ENCODE results near the gene UBR2. TPM values are rescaled to one million over a fixed set of nuclear protein-coding genes. Genes with fewer than 3 reads are reported as not detected.

The UBR2 gene
- 32.0 and 33.9 TPM in 2 replicates for total RNA-seq

DNA sequence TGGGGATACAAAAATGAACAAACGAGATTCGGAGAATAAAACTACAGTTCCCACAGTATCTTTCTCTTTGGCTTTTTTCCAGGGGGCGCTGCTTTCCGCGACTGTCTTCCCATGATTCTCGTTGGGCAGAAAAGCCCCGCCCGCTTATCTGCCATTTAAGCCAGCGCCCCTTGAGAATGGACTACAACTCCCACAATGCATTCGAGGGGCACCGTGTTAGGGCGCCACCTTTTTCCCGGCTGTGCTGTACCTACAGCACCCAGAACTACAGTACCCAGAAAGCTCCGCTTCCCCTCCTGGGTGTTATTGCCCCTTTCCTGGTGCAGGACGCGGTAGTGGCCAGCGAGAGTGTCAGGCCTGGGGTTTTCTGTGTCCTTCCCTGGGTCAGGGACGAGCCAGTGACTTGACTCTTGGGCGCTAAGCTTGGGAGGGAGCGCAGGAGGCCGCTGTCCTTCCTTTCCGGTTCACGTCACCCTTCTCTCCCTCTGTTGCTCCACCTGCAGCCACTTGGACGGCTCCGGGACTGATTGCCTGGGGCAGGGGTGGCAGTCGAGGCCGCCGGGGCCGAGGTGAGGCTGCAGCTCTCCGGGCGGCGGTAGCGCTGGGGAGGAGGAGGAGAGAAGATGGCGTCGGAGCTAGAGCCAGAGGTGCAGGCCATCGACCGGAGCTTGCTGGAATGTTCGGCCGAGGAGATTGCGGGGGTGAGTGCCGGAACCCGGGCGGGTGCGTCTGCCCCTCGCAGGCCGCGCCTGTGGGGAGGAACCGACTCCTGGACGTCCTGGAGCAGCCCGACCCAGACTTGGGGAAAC lies at the start of gene UBR2:
UBR2 (plus strand) TSS at position 333 of the 809 bp plus-strand sequence; CDS start at position 624, 291 bp downstream.
- intact Hi-C loops (cut with micrococcal nuclease) = loop anchor here (1.0 to 10.0 kb wide), 20 partner anchors 8 to 1823 kb away; partner anchors contain the start of genes CDC5L, CNPY3, GTPBP2 and KLC4

DNA sequence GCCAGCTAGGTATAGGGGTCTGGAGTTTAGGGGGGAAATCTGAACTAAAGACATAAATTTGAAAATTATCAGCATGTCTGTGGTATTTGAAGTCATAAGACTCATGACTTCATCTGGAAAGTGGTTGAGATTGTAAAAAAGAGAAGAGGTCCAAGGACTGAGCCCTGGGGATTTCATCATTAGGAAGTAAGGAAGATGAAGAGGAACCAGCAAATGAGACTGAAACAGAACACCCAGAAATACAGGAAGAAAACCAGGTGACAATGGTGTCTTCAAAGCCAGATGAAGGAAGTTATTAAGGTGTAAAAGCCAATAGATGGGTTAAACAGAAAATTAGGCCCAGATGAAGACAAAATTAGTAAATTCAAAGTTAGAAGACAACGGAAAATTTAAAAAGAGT lies 49.1 kb upstream of the UBR2 start:
- intact Hi-C loops (cut with micrococcal nuclease) = no loop called here

DNA sequence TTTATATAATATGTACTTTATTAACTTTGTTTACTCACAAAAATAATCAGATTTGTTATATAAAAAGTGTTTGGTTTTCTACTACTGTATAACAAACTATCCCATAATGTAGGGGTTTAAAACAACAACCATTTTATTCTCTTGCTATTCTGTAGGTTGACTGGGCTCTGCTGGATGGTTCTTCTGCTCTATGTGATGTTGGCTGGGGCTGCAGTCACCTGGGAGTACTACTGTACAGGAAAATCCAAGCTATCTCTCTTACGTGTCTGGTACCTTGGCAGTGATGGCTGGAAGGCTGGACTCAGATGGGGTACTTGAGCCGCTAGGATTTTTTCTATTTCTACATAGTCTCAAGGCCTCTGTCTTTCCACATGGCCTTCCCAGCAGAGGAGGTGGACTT lies 44.0 kb upstream of the UBR2 start:
- intact Hi-C loops (cut with micrococcal nuclease) = no loop called here

DNA sequence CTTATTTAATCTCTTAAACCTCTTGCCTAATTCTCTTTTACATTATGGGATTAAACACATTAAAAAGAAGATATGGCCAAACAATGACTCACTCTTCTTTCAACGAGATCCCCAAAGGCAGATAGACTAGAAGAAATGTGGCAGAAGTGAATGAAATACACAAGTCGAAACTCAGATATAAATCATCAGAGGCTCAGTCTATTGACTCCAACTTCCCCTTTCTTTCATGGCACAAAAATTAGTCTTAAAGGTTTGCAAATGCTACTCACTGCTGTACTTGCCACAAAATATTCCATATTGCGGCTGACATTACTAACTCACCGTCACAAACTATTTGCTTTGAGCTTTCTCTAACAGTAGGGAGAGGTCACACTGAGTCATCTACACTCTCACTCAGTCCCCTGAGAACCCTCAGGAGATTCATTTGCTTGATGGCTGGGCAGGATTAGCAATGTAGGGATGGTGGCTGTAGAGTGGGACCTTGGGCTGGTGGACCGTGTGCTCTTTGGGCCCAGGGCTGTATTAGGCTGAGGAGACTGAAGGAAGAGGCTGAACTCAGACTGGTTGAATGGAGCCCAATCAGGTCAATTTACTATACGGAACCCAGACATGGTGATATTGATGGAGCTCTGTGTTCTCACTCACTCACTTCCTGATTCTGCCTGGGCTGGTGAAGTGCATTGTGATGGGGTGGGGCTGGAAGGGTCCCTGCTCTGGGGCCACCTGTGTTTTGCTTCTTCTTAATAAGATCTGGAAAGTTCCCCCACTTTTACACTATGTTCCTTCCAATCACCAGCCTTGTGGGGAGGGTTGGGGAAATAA lies 42.8 kb upstream of the UBR2 start:
- intact Hi-C loops (cut with micrococcal nuclease) = no loop called here

DNA sequence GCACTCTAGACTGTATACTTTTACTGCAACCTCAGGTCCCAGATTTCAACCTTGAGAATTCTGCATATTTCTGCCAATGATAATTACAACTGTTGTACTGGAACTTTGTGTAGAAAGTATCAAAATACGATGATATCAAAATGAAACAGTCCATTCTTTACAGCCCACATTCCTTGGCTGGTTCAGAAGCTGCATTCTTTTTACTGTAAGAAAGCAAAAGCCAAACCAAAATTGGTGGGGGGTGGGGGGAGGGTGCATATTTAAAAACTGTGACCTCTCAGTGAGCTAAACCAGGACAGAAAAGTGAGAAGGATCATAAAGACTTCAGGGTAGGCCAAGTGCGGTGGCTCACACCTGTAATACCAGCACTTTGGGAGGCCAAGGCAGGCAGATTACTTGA lies 41.8 kb upstream of the UBR2 start:
- intact Hi-C loops (cut with micrococcal nuclease) = no loop called here

DNA sequence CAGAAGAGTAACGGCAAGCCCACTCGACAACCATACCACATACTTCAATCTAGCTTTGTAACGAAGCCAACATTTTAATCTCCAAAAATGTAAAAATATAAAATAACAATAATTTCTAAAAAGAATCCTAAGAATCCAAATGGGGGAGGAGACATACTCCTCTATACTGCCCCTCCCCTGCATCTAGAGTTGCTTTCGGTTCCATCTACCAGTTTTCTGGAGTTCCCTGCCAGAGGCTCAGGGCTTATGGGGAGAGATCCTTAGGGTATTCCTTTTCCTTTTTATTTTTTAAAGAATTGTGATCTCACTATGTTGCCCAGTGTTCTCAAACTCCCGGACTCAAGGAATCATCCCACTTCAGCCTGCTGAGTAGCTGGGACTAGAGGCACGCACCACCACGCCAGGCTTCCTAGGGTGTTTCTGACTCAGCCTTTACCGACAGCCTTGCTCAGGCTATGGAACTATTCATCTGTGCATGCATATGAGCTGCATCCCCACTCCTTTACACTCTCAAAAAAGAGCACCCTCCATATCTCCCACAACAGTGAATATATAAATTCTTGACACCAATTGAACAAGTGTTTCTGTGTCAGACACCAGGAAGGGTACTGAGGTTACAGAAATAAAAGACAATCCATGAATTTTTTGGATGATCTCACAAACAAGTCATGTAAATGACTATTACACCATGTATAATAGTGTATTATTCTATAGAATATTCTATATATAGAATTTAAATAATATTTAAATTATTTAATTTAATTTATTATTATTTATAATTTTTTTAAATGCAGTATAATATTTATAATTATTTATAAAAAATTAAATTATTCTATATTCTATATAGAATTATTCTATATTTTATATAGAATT lies 40.7 kb upstream of the UBR2 start:
- intact Hi-C loops (cut with micrococcal nuclease) = no loop called here

DNA sequence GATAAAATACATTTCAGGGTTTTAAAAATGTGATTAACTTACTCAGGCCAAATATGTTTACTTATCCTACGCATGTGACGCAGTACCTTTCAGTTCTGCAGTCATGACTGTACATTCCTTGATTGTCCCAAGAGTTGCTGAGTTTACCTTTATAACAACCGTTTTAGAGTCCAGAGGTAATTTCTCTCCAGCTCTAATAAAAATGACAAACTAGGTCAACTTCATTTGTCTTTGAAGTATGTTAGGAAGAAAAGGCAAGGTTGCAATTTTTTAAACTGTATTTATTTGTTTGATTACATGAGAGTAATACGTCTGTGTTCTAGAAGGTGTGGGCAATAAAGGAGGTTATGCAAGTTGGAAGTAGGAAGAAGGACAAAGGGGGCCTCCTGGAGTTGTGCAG lies 38.6 kb upstream of the UBR2 start:
- intact Hi-C loops (cut with micrococcal nuclease) = no loop called here

DNA sequence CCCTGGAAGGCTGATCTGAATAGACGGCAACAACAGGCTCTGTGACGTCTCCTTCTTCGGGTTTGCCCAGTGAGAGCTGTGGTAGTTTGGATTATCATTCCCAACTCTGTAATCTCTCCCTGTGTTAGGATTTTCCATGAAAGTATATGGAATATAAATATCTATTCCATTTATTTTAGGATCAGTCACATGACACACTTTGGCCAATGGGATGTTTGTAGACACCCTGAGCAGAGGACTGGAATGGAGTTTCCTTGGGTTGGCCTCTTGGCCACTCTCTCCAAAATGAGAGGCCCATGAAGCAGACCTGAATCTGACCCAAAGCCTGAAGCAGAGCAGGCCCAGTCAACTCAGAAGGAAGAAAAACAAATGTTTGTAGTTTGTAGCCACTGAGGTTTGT lies 37.2 kb upstream of the UBR2 start:
- intact Hi-C loops (cut with micrococcal nuclease) = no loop called here

DNA sequence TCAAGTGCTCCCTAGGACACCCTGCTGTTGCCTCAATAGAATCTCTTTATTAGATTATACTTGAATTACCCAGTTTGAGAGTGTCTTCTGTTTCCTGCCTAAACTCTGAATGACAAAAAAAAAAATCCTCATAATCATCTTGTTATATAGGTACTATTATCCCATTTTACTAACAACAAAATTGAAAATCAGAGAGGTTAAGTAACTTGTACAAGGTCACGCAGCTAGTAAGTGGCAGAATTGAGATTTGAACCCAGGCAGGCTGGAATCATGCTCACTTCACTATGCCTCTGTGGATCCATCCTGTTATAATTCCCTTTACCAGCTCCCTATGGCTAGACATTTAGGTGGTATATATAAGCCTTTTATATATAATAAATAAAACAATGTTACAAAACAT lies 36.6 kb upstream of the UBR2 start:
- intact Hi-C loops (cut with micrococcal nuclease) = no loop called here

DNA sequence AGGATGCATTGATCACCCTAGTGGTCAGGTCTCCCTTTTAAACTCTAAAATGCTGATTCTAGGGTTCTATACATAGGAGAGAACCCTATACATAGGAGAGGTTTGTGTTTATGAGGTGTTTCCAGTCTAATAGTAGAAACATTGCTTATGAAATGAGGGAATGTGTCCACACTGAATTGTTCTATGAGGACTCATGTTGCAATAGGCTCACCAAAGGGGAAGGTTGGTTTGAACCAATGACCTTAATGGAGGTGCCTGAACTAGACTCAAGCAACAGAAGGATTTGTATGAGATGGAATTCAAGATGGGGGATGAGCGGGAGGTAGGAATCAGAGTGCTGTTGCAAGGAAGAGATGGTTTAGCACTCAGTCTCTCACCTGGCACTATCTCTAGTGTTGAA lies 33.5 kb upstream of the UBR2 start:
- intact Hi-C loops (cut with micrococcal nuclease) = loop anchor here (5.0 kb wide), 2 partner anchors 53 to 268 kb away; no protein-coding TSS in a partner anchor

DNA sequence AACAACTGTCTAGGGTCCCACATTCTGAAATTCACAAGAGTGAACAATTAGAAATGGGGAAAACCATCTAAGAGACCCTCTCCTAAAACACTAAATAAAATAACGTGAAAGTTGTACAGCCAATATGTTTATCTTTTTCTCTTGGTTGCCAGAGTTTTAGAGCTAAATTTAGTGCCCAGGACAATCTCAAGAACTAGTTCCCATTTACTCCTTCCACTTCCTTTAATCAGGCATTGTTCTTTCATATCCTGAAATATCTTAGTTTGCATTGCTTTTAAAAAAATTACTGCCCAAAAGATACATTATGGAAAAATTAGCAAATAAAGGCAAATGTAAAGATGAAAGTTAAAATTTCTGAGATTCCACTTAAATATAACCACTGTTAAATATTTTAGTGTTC lies 33.1 kb upstream of the UBR2 start:
- intact Hi-C loops (cut with micrococcal nuclease) = loop anchor here (5.0 kb wide), 2 partner anchors 53 to 268 kb away; no protein-coding TSS in a partner anchor

DNA sequence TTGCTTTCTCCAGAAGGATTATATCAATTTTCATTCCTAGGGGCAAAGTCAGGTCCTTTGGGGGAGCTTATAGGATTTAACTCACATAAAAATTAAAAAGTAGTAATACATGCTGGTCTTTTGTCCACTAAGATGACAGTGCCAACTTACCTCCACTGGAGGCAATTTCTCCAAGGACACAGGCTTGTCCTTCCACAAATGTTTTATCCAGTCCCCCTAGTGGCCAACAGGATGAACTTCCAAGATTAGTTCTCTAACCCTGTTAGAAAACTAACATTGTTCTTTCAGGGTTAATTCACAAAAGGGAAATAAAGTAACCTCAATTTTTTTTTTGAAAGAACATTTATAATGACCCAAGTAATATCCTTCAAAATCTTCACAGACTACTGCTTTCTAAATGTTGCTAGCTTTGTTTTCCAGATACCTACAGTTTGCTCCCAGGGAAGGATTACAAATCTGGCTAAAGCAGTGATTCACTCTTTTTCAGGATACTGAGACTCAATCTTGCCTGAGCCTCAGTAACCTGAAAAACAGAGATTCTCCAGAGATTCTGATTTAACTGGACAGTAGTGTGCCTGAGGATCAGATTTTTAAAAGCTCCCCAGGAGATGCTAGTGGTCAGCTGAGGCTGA lies 31.7 kb upstream of the UBR2 start:
- intact Hi-C loops (cut with micrococcal nuclease) = loop anchor here (1.0 to 5.0 kb wide), 5 partner anchors 15 to 270 kb away; partner anchors contain the start of gene TRERF1

DNA sequence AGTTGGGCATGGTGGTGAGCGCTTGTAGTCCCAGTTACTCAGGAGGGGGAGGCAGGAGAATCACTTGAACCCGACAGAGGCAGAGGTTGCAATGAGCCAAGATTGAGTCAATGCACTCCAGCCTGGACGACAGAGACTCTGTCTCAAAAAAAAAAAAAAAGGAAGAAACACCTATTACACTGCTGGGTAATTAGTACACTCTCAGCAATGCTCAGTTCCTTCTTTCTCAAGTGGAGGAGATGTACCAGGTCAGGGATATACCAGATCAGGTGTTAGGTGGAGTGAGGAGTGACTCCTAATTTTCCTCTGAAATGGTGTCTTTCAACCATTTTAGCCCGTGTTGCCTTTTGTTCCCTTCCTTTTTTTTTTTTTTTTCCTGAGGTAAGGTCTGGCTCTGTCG lies 30.0 kb upstream of the UBR2 start:
- intact Hi-C loops (cut with micrococcal nuclease) = loop anchor here (2.0 to 5.0 kb wide), 3 partner anchors 56 to 271 kb away; partner anchors contain the start of gene TRERF1

DNA sequence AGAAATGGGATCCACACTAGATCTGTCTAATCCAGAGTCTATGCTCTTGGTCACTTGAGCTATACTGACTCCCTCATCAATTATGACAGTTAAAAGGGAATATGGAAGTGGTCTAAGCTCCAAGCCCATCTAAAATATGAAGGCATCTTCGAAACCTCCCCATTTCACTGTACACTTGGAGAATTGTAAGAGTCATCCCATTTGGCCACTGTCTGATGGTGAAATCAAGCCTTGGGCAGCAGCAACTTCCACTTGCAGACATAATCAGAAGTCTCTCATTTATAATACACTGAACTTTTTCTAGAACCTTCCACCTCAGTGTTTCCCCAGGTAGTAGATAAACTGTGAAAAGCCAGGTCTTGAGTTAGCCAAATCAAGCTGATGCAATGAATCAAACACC lies 26.3 kb upstream of the UBR2 start:
- intact Hi-C loops (cut with micrococcal nuclease) = no loop called here

DNA sequence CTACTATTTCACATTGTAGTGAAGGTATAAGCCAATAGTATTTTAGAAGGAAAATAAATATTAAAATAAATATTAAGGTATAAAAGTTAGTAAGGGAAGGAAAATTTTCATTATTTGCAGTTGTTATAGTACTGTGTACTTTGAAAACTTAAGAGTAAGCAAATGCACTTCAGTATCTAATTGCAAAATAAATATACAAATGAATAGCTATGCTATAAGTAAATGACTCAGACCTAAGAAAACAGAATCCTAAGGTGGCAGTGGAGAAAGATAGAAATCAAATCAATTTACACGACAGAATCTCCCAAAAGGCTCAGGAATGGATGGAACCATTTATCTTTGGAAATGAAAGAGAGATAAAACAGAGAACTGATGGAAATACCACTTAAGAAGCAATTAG lies 24.7 kb upstream of the UBR2 start:
- intact Hi-C loops (cut with micrococcal nuclease) = no loop called here

DNA sequence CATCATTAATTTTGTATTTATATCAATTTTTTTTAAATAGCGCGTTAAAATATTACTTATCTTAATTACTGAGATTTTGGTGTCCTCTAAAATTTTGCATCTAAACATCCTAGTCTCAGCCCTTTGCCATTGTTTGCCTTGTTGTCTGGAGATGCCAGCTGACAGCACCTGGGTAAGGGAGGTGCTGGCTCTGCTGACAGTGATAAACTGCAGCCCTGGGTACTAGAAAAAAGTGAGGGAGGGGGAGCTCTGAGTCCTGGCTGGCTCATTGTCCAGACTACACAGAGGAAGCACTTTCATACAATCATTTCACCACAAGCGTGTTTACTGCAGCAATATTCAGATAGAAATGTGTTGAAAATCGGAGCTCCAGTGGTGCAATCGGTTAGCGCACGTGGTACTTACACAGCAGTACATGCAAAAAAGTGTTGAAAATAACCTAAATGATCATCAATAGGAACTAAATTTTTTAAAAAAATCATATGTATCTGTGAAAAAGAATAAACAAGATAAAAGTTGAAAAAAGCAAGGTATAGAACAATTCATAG lies 18.5 kb upstream of the UBR2 start:
- intact Hi-C loops (cut with micrococcal nuclease) = loop anchor here (5.0 kb wide), 1 partner anchor 93 kb away; the partner anchor contains the start of gene TRERF1

DNA sequence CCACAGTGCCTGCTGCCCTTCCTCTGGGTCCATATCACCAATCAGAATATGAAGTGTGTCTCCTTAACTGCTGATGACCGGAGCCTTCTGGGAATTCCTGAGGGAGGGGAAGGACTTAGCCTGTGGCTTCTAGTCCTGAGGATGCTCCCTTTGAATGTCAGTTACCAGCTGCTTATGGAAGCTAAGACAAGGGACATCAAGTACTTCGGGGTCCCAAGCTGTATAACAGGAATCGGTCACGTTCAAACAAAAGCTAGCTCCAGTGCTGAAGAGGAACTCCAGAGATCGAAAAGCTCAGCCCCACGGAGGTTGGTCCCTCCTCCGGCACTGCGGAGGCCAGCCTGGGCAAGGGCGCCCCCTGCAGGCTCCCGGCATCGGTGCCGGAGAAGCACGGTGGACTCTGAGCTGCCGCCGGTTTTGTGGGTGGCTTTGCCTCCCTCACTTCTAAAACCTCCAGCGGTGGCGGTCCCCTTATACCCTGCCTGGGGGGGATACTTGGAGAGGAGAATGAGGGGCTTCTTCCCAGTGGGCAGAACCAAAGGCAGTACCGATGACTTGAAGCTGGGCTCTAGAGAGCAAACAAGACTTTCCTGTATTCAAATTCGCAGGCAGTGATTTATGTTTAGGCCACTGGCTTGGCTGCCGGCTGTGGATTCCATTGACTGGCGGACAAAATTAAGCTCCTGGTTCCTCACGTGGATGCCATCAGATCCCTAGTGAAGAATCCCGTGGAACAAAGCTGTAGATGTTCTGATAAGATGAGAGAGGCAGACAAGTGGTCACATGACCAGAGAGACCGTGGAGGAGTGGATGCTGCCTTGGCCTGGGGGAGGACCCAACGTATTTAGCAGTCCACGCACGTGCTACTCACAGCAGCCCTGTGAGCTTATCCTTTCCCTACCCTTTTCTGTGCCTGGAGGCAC lies 16.2 kb upstream of the UBR2 start:
- intact Hi-C loops (cut with micrococcal nuclease) = loop anchor here (1.0 to 5.0 kb wide), 5 partner anchors 15 to 330 kb away; partner anchors contain the start of genes MRPS10 and TRERF1

DNA sequence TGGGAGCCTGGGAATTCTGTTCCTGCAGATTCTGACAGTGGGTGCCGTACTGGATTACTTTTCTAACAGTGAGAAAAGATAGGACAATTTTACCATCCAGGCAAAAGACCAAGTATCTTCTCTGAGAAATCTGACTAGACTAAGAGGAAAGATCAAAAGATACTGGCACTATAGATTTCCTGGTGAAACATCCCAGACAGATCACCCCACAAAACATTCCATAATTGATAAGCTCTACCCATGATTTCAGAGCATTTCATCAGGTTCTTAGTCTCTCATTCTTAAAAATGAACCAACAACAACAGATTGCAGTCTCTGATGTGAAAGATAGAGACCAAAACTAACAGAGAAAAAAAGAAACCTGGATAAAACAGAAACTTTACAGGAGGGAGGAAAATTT lies 13.6 kb upstream of the UBR2 start:
- intact Hi-C loops (cut with micrococcal nuclease) = no loop called here

DNA sequence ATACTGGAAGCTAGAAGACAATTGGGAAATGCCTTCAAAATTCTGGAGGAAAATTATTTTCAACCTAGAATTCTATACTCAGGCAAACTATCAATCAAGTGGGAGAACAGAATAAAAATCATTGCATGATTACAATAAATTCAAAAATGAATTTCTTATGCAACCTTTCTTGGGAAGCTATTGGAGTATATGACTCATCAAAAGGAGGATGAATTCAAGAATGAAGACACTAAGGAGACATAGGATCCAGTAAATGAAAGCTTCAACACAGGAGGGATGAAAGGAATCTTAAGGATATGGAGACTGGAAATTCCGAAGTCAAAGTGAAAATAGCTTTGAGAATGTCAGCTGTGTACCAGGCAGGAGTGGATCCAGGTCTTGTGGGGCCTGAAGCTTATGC lies 12.6 kb upstream of the UBR2 start:
- intact Hi-C loops (cut with micrococcal nuclease) = no loop called here

Measured in T-helper 1 cell treated with Interleukin-12 subunit alpha and Interleukin-12 subunit beta and Interleukin-4 antibody, amounts not matched to agents 30 ng/mL and 1 ng/mL, for 36 hours (primary cell).